ENCODE results near the gene TAL1. TPM values are rescaled to one million over a fixed set of nuclear protein-coding genes. Genes with fewer than 3 reads are reported as not detected.
A peak's percentile ranks its signal among the peaks of the same experiment; 100 is the strongest.

TAL1 gene
- total and polyA plus RNA-seq, 2 experiments from 2014 or later = not detected

DNA sequence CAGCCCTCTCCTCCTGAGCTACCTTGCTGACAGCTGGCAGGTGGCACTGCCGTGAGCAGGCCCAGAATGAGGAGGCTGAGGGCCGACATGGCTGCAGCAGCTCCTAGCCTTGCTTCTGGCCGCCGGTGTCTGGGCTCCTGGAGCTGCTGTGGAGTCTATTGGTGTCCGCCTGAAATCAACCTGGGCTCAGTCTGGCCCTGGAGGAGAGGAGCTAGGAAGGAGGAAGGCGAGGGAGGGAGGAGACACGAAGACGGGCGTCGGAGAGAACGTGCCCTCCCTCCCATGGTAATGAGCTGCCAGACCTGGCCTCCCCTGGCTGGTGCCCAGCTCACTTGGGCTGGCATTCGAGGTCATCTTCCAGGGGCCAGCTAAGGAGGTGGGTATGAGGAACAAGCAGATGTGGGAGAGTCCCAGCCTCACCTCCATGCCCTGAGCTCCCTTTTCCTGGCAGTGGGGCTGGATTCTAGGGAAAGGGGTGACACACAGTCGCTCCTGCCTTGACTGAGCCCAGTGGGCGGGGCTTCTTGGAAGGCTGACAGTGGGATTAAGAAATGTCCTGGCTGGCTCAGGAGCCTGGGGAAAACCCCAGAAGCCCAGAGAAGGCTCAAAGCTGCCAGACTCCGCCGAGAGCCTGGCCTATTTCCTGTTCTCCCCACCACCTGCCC lies 42.0 kb downstream of the TAL1 start, which contains the start of gene PDZK1IP1:
Gene PDZK1IP1, minus strand, starts transcription at position 193 of the 665 bp plus-strand sequence. Its CDS starts 104 bp downstream, at position 89.
- Histone ChIP-seq H3K4me3 (no peak within 1 kb of the TSS), H3K9me2 (ENCODE audit: insufficient read depth) (0 out of 2 replicates have a peak, but pooled peaks cover 3% of the 10 kb centered on the region), H3K27me3 (ENCODE audit: insufficient read depth) (peaks cover 19% of the 10 kb centered on the region), H4K20me1 (replicated peaks; ENCODE audit: insufficient read depth) (peaks cover 7% of the 10 kb centered on the region; the same call in 1 of the 2 replicates), H2AFZ (no peak within 1 kb of the TSS), H3F3A (replicated peaks; ENCODE audit: low read depth) (no peaks in the 10 kb centered on the region), H3K79me2 (replicated peaks; ENCODE audit: insufficient read depth) (no peaks in the 10 kb centered on the region), H3K4me2 (no peak within 1 kb of the TSS), H3K27ac (ENCODE audit: low read depth) (no peak within 1 kb of the TSS), H3K4me1 (ENCODE audit: insufficient read depth) (peaks cover 25% of the 10 kb centered on the region), H3K36me3 (ENCODE audit: insufficient read depth) (no peaks in the 10 kb centered on the region)
- Mint-ChIP-seq H3K27ac (no peak within 1 kb of the TSS), H3K9me3 (peaks cover 6% of the 10 kb centered on the region; the same call in 2 of the 3 replicates), H3K4me3 (no peak within 1 kb of the TSS), H3K4me1 (peaks cover 36% of the 10 kb centered on the region), H3K36me3 (ENCODE audit: low read depth) (no peaks in the 10 kb centered on the region), H3K27me3 (ENCODE audit: insufficient read depth, low read depth, poor library complexity) (peaks cover 33% of the 10 kb centered on the region)
- DNase-seq (ENCODE audit: low spot score) (peak; percentile 46), ATAC-seq (peak; percentile 14)
- TF ChIP-seq JUNB (IDR thresholded peaks at IDR 0.05; ENCODE audit: unreplicated experiment) (no peak), EZH2 (IDR thresholded peaks at IDR 0.05; ENCODE audit: low read depth, unreplicated experiment) (no peak), ZNF114 (CRISPR knock-in tag; IDR thresholded peaks at IDR 0.05) (no peak)
- TF ChIP-seq, protein P1, sequence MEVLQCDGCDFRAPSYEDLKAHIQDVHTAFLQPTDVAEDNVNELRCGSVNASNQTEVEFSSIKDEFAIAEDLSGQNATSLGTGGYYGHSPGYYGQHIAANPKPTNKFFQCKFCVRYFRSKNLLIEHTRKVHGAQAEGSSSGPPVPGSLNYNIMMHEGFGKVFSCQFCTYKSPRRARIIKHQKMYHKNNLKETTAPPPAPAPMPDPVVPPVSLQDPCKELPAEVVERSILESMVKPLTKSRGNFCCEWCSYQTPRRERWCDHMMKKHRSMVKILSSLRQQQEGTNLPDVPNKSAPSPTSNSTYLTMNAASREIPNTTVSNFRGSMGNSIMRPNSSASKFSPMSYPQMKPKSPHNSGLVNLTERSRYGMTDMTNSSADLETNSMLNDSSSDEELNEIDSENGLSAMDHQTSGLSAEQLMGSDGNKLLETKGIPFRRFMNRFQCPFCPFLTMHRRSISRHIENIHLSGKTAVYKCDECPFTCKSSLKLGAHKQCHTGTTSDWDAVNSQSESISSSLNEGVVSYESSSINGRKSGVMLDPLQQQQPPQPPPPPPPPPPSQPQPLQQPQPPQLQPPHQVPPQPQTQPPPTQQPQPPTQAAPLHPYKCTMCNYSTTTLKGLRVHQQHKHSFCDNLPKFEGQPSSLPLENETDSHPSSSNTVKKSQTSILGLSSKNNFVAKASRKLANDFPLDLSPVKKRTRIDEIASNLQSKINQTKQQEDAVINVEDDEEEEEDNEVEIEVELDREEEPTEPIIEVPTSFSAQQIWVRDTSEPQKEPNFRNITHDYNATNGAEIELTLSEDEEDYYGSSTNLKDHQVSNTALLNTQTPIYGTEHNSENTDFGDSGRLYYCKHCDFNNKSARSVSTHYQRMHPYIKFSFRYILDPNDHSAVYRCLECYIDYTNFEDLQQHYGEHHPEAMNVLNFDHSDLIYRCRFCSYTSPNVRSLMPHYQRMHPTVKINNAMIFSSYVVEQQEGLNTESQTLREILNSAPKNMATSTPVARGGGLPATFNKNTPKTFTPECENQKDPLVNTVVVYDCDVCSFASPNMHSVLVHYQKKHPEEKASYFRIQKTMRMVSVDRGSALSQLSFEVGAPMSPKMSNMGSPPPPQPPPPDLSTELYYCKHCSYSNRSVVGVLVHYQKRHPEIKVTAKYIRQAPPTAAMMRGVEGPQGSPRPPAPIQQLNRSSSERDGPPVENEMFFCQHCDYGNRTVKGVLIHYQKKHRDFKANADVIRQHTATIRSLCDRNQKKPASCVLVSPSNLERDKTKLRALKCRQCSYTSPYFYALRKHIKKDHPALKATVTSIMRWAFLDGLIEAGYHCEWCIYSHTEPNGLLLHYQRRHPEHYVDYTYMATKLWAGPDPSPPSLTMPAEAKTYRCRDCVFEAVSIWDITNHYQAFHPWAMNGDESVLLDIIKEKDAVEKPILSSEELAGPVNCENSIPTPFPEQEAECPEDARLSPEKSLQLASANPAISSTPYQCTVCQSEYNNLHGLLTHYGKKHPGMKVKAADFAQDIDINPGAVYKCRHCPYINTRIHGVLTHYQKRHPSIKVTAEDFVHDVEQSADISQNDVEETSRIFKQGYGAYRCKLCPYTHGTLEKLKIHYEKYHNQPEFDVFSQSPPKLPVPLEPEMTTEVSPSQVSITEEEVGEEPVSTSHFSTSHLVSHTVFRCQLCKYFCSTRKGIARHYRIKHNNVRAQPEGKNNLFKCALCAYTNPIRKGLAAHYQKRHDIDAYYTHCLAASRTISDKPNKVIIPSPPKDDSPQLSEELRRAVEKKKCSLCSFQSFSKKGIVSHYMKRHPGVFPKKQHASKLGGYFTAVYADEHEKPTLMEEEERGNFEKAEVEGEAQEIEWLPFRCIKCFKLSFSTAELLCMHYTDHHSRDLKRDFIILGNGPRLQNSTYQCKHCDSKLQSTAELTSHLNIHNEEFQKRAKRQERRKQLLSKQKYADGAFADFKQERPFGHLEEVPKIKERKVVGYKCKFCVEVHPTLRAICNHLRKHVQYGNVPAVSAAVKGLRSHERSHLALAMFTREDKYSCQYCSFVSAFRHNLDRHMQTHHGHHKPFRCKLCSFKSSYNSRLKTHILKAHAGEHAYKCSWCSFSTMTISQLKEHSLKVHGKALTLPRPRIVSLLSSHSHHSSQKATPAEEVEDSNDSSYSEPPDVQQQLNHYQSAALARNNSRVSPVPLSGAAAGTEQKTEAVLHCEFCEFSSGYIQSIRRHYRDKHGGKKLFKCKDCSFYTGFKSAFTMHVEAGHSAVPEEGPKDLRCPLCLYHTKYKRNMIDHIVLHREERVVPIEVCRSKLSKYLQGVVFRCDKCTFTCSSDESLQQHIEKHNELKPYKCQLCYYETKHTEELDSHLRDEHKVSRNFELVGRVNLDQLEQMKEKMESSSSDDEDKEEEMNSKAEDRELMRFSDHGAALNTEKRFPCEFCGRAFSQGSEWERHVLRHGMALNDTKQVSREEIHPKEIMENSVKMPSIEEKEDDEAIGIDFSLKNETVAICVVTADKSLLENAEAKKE (CRISPR knock-in tag; IDR thresholded peaks at IDR 0.05) = no peak
